ENCODE measurements around the gene UFC1.

UFC1 gene

GRCh38 chr1:161133220-161133740, 20.5 kb upstream of the UFC1 start:
- DNase-seq (ENCODE audit: low spot score) = peak; percentile 57

GRCh38 chr1:161137881-161138280, 15.9 kb upstream of the UFC1 start:
- DNase-seq (ENCODE audit: low spot score) = no peak

- no peak for DNase-seq (ENCODE audit: low spot score)
Observed at GRCh38 chr1:161138431-161138830, 15.3 kb upstream of the UFC1 start.

- DNase-seq (ENCODE audit: low spot score) = peak; percentile 57
Observed at GRCh38 chr1:161139766-161140165, 14.0 kb upstream of the UFC1 start.

- DNase-seq (ENCODE audit: low spot score) = no peak
Observed at GRCh38 chr1:161140755-161141400, 12.9 kb upstream of the UFC1 start.

GRCh38 chr1:161145832-161146231, 7.9 kb upstream of the UFC1 start:
- no peak for DNase-seq (ENCODE audit: low spot score)

GRCh38 chr1:161153176-161153575, 602 bp upstream of the UFC1 start:
- DNase-seq (ENCODE audit: low spot score) = no peak

- no peak for DNase-seq (ENCODE audit: low spot score)
Observed at GRCh38 chr1:161157867-161158266, 4.1 kb downstream of the UFC1 start.

- peak; percentile 98 for DNase-seq (ENCODE audit: low spot score)
Observed at GRCh38 chr1:161158316-161159010, 4.7 kb downstream of the UFC1 start.

- DNase-seq (ENCODE audit: low spot score) = peak; percentile 90
Observed at GRCh38 chr1:161159087-161159912, 5.5 kb downstream of the UFC1 start, which contains the start of gene USP21. TSS of gene USP21 (plus strand) at chr1:161159500. CDS start at chr1:161160641, 1,141 bp downstream.

GRCh38 chr1:161159913-161160243, 6.1 kb downstream of the UFC1 start:
- DNase-seq (ENCODE audit: low spot score) = no peak

- DNase-seq (ENCODE audit: low spot score) = no peak
Observed at GRCh38 chr1:161160671-161161145, 6.9 kb downstream of the UFC1 start.

GRCh38 chr1:161161652-161162051, 7.9 kb downstream of the UFC1 start:
- no peak for DNase-seq (ENCODE audit: low spot score)

- no peak for DNase-seq (ENCODE audit: low spot score)
Observed at GRCh38 chr1:161162052-161162451, 8.3 kb downstream of the UFC1 start.

- no peak for DNase-seq (ENCODE audit: low spot score)
Observed at GRCh38 chr1:161162806-161163205, 9.0 kb downstream of the UFC1 start.

GRCh38 chr1:161163793-161164192, 10.0 kb downstream of the UFC1 start:
- no peak for DNase-seq (ENCODE audit: low spot score)

GRCh38 chr1:161164901-161165610, 11.3 kb downstream of the UFC1 start:
- no peak for DNase-seq (ENCODE audit: low spot score)

GRCh38 chr1:161165742-161166668, 12.2 kb downstream of the UFC1 start, which contains the start of gene PPOX:
TSS of gene PPOX (plus strand) at chr1:161166426. CDS start at chr1:161166848, 422 bp downstream.
- DNase-seq (ENCODE audit: low spot score) = peak; percentile 99

GRCh38 chr1:161166669-161167548, 13.1 kb downstream of the UFC1 start:
- DNase-seq (ENCODE audit: low spot score) = peak; percentile 66

- no peak for DNase-seq (ENCODE audit: low spot score)
Observed at GRCh38 chr1:161168906-161169305, 15.1 kb downstream of the UFC1 start.

Data from RKO (cell line).